GM19239 (cell line): ENCODE data around the gene VAT1.
"Not testable (repeated sequence)": the region's sequence is repeated elsewhere in the genome, so short reads cannot be mapped to it uniquely, and the experiment has no call there.

Experiments used
- DNase-seq: peaks from one replicate; pipeline ENCODE4 v3.0.0; 2011; ENCODE audit warnings: low spot score; ENCODE audit not compliant: insufficient read length
- FAIRE-seq: peaks from 2 replicates; lab custom pipeline; 2011; peaks lifted over from hg19 to GRCh38; lab: Jason Lieb, UNC

VAT1 gene

DNA sequence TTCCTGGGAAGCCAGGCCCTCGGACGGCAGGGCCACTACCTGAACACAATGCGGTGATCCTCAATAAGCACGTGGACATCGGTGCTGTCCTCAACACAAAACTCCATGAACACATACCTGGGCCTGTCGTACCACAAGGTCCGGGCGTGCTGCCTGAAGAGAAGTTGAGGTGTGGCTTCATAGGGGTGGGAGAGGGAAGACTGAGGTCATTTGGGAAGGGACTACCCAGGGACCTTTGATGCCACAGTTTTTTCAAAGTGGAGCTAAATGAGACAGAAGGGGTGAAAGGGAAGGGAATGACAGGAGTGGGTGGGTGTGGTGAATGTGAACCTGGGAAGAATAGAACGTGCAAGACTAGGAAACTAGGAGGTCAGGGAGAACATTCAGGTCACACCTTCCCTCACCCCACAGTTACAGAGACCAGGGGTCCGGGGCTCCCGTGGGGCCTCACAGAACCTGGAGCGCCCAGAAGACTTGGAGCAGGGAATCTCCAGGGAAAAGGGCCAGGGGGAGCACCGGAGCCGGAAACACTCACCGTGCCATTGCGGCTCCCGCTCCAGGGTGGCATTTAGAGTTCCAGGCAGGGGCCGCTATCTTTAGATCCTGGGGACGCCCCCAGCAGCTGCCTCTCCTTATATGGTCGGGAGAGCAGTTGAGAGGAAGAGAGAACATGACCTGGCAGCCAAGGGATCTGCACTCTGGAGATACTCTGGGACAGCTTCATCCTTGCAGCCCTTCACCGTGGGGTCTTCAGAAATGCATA, 42.5 kb downstream of the VAT1 start, which contains the start of gene PTGES3L:
TSS of gene PTGES3L (minus strand) at position 570 of the 763 bp plus-strand sequence. CDS start at position 543, 27 bp downstream.
- no peak for DNase-seq
- FAIRE-seq = no peak

DNA sequence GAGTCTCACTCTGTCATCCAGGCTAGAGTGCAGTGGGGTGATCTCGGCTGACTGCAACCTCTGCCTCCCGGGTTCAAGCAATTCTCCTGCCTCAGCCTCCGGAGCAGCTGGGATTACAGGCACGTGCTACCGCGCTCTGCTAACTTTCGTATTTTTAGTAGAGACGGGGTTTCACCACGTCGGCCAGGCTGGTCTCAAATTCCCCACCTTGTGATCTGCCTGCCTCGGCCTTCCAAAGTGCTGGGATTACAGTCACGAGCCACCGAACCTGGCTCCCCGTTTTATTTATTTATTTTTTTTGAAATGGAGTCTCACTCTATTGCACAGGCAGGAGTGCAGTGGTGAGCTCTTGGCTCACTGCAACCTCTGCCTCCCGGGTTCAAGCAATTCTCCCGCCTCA, 46.5 kb downstream of the VAT1 start:
- not testable (repeated sequence) for FAIRE-seq

DNA sequence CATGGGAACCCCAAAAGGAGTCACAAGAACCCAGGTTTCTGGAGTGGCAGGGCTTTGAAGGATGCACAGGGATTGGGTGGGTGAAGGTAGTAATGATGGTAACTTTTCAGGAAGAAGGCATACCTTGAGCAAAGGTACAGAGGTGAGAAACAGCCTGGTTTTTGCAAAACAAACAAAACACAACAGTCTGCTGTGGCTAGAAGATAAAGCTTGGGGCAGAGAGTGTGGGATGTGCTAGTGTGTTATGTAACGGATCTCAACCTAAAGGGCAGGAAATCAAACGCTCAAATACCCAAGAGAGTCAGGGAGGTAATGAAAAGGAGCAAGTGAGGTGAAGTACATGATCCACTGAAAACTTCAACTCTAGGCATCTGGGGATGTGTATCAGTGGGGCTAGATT, 46.9 kb downstream of the VAT1 start:
- FAIRE-seq = no peak

More for the DNA sequence above, 46.5 kb downstream of the VAT1 start:
- DNase-seq = not testable (repeated sequence)

DNA sequence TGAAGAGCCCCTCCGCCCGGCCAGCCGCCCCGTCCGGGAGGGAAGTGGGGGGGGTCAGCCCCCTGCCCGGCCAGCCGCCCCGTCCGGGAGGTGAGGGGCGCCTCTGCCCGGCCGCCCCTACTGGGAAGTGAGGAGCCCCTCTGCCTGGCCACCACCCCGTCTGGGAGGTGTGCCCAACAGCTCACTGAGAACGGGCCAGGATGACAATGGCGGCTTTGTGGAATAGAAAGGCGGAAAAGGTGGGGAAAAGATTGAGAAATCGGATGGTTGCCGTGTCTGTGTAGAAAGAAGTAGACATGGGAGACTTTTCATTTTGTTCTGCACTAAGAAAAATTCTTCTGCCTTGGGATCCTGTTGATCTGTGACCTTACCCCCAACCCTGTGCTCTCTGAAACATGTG, 48.9 kb downstream of the VAT1 start:
- not testable (repeated sequence) for FAIRE-seq, DNase-seq

More for the DNA sequence above, 46.9 kb downstream of the VAT1 start:
- DNase-seq = no peak

DNA sequence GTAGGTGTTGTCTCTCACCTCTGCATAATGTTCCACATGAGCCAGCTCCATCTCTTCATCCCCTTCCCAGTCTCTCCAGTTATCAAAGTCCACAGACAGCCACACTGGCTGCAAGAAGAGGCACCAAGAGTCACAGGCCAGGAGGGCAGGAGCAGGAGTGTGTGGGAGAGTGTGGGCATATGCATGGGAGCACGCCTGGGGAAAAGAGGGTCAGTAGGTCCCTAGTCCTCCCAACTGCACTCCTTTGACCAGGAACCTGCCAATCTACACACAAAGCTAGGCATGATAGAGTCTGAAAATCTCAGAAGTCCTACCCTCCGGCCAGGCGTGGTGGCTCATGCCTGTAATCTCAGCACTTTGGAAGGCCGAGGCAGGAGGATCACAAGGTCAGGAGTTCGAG, 50.6 kb downstream of the VAT1 start:
- no peak for DNase-seq
- FAIRE-seq = no peak

DNA sequence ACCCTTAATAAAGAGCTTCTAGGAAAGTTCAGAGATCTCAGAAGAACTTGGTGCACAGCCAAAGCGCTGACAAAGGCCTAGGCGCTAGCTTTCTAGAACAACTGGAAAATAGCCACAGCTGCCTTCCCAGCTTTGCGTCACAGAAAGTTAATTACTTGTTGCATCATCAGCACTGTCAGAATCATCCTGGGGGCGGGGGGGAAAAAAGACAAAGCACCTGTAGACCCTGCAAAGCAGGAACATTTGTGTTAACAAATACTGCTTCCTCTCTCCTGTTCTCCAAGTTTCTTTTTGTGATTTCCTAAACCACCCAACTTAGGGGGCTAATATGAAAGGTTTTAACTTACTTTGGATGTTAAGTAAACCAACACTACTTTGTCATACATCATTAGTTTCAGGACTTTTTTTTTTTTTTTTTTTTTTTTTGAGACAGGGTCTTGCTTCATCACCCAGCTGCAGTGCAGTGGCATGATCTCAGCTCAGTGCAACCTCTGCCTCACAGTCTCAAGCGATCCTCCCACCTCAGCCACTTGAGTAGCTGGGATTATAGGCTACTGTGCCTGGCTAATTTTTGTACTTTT, 53.1 kb downstream of the VAT1 start:
- no peak for DNase-seq
- FAIRE-seq = no peak

DNA sequence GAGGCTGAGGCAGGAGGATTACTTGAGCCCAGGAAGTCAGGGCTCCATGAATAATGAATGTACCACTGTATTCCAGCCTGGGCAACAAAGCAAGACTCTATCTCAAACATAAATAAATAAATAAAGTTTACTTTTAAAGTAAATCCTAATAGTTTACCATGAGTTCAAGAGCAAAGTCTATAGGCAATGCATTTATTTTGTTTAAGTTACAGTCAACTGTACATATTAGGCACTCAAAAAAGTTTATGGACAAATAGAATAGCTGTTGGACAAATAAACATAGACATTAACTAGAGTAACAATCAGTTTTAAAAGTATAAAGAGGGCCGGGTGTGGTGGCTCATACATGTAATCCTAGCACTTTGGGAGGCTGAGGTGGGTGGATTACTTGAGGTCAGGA, 54.3 kb downstream of the VAT1 start:
- no peak for DNase-seq
- FAIRE-seq = no peak
